Ishikawa (cell line): ENCODE measurements around the gene SHISA9.

Source experiments
- CEBPB ChIP-seq: IDR thresholded peaks from 2 replicates; pipeline ENCODE4 v1.6.1; 2012
- CREB1 ChIP-seq: IDR thresholded peaks from 2 replicates; pipeline ENCODE4 v1.6.1; 2012; ENCODE audit warnings: low read depth
- EGR1 ChIP-seq: IDR thresholded peaks from 2 replicates; pipeline ENCODE4 v1.6.1; 2012
- EP300 ChIP-seq: IDR thresholded peaks from 2 replicates; pipeline ENCODE4 v1.6.1; 2012; ENCODE audit warnings: borderline replicate concordance
- FOXM1 ChIP-seq: IDR thresholded peaks from 2 replicates; pipeline ENCODE4 v1.6.1; 2012; ENCODE audit warnings: low read depth, borderline replicate concordance
- NFIC ChIP-seq: IDR thresholded peaks from 2 replicates; pipeline ENCODE4 v1.6.1; 2012
- RAD21 ChIP-seq: IDR thresholded peaks from 2 replicates; pipeline ENCODE4 v1.6.1; 2012; ENCODE audit warnings: low read depth
- TAF1 ChIP-seq: IDR thresholded peaks from 2 replicates; pipeline ENCODE4 v1.6.1; 2012; ENCODE audit warnings: low read depth, mild to moderate bottlenecking
- TCF12 ChIP-seq: IDR thresholded peaks from 2 replicates; pipeline ENCODE4 v1.6.1; 2012; ENCODE audit warnings: low read depth
- TEAD4 ChIP-seq: IDR thresholded peaks from 2 replicates; pipeline ENCODE4 v1.6.1; 2012
- YY1 ChIP-seq: IDR thresholded peaks from 2 replicates; pipeline ENCODE4 v1.6.1; 2012; ENCODE audit warnings: low read depth
- ZBTB7A ChIP-seq: IDR thresholded peaks from 2 replicates; pipeline ENCODE4 v1.6.1; 2012; ENCODE audit warnings: low read depth
- TF ChIP-seq, protein P1 (sequence below): IDR thresholded peaks from 2 replicates; pipeline ENCODE4 v1.6.1; 2012
- TF ChIP-seq, protein P2 (sequence below): IDR thresholded peaks from 2 replicates; pipeline ENCODE4 v1.6.1; 2012
- TF ChIP-seq, protein P3 (sequence below): IDR thresholded peaks from 2 replicates; pipeline ENCODE4 v1.6.1; 2012; ENCODE audit warnings: low read depth, mild to moderate bottlenecking

The SHISA9 gene

DNA sequence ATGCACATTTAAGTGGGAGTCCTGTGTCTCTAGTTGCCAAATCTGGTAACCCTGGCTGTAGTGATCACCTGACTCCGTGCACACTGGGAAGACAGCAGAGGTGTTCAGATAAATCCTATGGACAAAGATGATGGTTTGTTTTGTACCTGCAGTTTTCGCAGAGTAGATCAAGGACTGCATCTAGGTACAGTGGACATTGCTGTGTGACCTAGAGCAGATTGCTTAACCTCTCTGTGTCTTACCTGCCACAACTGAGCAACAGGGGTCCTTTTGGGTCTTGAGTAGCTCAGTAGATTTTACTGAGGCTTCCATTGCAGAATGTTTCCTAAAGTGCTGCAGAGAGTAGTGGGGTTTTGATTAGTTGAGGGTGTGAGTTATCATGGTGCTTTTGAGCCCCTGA is 160.8 kb downstream of the SHISA9 start:
- TF ChIP-seq, protein P1, sequence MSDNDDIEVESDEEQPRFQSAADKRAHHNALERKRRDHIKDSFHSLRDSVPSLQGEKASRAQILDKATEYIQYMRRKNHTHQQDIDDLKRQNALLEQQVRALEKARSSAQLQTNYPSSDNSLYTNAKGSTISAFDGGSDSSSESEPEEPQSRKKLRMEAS, result no peak
- TF ChIP-seq, protein P2, sequence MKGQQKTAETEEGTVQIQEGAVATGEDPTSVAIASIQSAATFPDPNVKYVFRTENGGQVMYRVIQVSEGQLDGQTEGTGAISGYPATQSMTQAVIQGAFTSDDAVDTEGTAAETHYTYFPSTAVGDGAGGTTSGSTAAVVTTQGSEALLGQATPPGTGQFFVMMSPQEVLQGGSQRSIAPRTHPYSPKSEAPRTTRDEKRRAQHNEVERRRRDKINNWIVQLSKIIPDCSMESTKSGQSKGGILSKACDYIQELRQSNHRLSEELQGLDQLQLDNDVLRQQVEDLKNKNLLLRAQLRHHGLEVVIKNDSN, result no peak
- TF ChIP-seq CEBPB (no peak), TEAD4 (no peak)

DNA sequence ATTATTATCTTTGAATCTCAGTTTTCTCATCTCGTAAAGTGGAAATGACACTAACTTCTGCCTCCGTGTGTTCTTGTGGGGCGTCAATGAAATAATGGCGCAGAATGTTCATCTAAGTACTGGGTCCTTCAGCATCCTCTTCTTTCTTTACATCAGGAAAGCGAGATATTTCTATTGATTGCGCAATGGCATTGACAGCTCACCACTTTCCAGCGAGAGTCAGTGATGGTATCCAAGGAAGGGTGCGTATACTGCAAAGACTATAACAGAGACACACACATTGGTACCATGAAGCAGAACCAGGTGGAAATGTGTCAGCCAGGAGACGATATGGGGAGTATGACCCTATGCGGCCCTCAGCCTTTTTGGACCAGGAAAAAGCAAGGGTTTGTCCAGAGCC is 162.1 kb downstream of the SHISA9 start:
- TF ChIP-seq CEBPB (peak; percentile 65; the same call in 1 of the 2 replicates), YY1 (no peak)

DNA sequence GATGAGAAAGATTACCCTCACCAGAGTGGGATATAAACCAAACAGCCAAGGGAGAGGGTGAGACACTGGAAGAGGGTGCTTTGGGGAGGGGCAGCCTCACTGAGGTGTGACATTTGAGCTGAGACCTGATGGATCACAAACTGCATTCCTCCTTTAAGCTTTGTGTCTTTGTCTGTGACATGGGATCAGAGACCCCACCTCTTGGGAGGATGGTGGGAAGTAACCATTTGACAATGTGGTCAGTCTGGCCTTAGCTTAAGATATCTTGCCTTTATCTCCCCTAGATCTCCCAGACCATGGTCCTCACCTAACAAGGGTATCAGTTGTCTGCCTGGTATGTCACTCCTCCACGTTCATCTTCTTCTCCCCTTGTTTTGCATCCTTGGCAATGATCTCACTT is 163.4 kb downstream of the SHISA9 start:
- TF ChIP-seq CEBPB (no peak), EGR1 (no peak), EP300 (no peak), RAD21 (no peak), ZBTB7A (no peak), TEAD4 (no peak), FOXM1 (no peak)
- TF ChIP-seq, protein P3, sequence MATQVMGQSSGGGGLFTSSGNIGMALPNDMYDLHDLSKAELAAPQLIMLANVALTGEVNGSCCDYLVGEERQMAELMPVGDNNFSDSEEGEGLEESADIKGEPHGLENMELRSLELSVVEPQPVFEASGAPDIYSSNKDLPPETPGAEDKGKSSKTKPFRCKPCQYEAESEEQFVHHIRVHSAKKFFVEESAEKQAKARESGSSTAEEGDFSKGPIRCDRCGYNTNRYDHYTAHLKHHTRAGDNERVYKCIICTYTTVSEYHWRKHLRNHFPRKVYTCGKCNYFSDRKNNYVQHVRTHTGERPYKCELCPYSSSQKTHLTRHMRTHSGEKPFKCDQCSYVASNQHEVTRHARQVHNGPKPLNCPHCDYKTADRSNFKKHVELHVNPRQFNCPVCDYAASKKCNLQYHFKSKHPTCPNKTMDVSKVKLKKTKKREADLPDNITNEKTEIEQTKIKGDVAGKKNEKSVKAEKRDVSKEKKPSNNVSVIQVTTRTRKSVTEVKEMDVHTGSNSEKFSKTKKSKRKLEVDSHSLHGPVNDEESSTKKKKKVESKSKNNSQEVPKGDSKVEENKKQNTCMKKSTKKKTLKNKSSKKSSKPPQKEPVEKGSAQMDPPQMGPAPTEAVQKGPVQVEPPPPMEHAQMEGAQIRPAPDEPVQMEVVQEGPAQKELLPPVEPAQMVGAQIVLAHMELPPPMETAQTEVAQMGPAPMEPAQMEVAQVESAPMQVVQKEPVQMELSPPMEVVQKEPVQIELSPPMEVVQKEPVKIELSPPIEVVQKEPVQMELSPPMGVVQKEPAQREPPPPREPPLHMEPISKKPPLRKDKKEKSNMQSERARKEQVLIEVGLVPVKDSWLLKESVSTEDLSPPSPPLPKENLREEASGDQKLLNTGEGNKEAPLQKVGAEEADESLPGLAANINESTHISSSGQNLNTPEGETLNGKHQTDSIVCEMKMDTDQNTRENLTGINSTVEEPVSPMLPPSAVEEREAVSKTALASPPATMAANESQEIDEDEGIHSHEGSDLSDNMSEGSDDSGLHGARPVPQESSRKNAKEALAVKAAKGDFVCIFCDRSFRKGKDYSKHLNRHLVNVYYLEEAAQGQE, result no peak

DNA sequence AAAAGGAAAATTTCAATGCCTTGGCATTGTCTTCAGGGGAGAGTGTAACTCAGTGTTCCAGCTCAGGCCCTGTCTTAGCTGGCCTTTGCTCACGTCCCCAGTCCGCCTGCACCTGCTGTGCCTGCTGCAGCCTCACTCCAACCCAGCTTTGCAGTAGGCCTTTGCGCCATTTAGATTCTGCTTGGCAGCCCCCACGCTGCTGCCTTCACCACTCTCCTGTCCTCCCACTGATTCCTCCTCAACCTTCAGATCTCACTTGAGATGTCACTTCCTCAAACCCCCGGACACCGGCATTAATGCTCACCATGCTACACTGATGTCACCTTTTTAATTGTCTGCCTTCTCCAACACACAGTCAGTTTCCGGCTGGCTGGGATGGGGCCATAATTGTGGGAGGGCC is 166.2 kb downstream of the SHISA9 start:
- TF ChIP-seq TAF1 (no peak), NFIC (no peak), RAD21 (no peak), TCF12 (no peak), FOXM1 (no peak), CEBPB (no peak), EP300 (no peak), EGR1 (no peak), TEAD4 (no peak), ZBTB7A (no peak), CREB1 (no peak), YY1 (no peak)
- TF ChIP-seq, protein P2, result no peak
- TF ChIP-seq, protein P3, result no peak
- TF ChIP-seq, protein P1, result no peak

DNA sequence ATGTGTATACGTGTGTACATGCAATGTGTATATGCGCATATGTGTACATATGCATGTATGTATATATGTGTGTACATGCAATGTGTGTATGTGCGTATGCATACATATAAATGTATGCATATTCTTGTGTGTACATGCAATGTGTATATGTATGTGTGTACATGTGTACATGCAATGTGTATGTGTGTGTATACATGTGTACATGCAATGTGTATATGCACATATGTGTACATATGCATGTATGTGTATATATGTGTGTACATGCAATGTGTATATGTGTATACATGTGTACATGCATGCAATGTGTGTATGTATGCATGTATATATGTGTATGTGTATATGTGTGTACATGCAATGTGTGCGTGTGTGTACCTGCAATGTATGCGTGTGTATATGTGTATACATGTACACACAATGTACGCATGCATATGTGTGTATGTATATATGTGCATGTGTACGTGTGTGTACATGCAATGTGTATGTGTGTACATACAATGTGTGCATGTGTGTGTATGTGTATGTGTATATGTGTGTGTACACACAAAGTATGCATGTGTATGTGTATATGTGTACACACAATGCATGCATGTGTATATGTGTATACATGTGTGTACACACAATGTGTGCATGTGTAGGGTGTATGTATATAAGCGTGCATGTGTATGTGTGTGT is 167.7 kb downstream of the SHISA9 start:
- TF ChIP-seq EGR1 (no peak), EP300 (no peak), YY1 (no peak), CEBPB (no peak), NFIC (no peak), CREB1 (no peak), ZBTB7A (no peak), TEAD4 (no peak), RAD21 (no peak), FOXM1 (no peak), TCF12 (no peak), TAF1 (no peak)
- TF ChIP-seq, protein P1, result no peak
- TF ChIP-seq, protein P2, result no peak
- TF ChIP-seq, protein P3, result no peak
